ENCODE data around the gene TRAPPC5. TPM values are rescaled to one million over a fixed set of nuclear protein-coding genes. Genes with fewer than 3 reads are reported as not detected.

Gene TRAPPC5
- total RNA-seq, 2 donors from 2014 or later: 105 to 150 TPM

DNA sequence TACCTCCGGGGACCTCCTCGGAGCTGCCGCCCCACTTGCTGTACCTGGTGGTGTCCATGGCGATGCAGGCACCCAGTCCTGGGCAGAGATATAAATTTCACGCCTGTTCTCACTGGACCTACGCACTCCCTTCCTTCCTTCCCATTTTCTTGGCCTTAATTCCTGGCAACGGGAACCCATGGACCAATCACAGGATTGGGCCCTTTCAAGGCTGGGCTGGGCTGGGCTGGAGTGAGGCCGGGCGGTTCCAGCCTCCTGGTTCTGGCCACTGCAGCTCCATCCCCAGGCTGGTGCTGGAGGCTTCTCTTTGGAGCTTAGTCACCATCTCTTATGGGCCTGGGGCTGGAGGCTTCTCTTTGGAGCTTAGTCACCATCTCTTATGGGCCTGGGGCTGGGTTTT, 51.4 kb downstream of the TRAPPC5 start, which contains the start of gene CLEC4G:
Gene CLEC4G, minus strand, starts transcription at position 66 of the 400 bp plus-strand sequence. Its CDS starts 8 bp downstream, at position 58.
- intact Hi-C loops (cut with DNase I): no loop called here
- no peak for TF ChIP-seq POLR2A (IDR thresholded peaks at IDR 0.05)
- no peak for TF ChIP-seq POLR2AphosphoS5 (IDR thresholded peaks at IDR 0.05)
- TF ChIP-seq, protein P1, sequence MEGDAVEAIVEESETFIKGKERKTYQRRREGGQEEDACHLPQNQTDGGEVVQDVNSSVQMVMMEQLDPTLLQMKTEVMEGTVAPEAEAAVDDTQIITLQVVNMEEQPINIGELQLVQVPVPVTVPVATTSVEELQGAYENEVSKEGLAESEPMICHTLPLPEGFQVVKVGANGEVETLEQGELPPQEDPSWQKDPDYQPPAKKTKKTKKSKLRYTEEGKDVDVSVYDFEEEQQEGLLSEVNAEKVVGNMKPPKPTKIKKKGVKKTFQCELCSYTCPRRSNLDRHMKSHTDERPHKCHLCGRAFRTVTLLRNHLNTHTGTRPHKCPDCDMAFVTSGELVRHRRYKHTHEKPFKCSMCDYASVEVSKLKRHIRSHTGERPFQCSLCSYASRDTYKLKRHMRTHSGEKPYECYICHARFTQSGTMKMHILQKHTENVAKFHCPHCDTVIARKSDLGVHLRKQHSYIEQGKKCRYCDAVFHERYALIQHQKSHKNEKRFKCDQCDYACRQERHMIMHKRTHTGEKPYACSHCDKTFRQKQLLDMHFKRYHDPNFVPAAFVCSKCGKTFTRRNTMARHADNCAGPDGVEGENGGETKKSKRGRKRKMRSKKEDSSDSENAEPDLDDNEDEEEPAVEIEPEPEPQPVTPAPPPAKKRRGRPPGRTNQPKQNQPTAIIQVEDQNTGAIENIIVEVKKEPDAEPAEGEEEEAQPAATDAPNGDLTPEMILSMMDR (IDR thresholded peaks at IDR 0.05): no peak
- Histone ChIP-seq H3K4me3 (no peak within 1 kb of the TSS), H3K27me3 (replicated peaks; ENCODE audit: insufficient read depth) (peaks cover 22% of the 10 kb centered on the region), H3K27ac (no peak within 1 kb of the TSS), H3K4me1 (replicated peaks) (no peaks in the 10 kb centered on the region), H3K9me3 (no peaks in the 10 kb centered on the region), H3K36me3 (no peaks in the 10 kb centered on the region)
- DNase-seq (ENCODE audit: low spot score): no peak
- 43% methylated on average over 7 of the region's 9 CpGs for WGBS

DNA sequence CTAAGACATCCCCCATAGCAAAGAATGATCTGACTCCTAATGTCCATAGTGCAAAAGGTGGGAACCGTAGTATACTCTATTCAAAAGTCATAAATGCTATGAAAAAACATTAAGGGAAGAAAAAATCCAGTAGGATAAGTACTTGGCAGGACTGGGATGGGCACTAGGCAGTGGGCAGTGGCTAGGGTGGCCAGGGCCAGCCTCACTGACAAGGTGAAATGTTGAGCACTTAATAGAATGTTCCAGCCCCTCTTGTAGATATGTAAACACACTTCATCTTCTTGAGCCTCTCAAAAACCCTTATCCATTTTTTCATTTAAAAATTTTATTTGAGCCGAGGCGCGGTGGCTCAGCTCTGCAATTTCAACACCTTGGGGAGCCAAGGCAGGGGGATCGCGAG, 52.7 kb downstream of the TRAPPC5 start:
- DNase-seq (ENCODE audit: low spot score): no peak
- Histone ChIP-seq H3K27me3 (replicated peaks; ENCODE audit: insufficient read depth) (peaks cover 22% of the 10 kb centered on the region), H3K27ac (no peak overlapping the region), H3K36me3 (no peaks in the 10 kb centered on the region), H3K9me3 (no peaks in the 10 kb centered on the region), H3K4me1 (replicated peaks) (no peaks in the 10 kb centered on the region), H3K4me3 (no peak overlapping the region)
- TF ChIP-seq POLR2A (IDR thresholded peaks at IDR 0.05) (no peak), POLR2AphosphoS5 (IDR thresholded peaks at IDR 0.05) (no peak)
- TF ChIP-seq, protein P1 (IDR thresholded peaks at IDR 0.05): no peak
- intact Hi-C loops (cut with DNase I): no loop called here
- 74% methylated on average over 6 of the region's 6 CpGs for WGBS

DNA sequence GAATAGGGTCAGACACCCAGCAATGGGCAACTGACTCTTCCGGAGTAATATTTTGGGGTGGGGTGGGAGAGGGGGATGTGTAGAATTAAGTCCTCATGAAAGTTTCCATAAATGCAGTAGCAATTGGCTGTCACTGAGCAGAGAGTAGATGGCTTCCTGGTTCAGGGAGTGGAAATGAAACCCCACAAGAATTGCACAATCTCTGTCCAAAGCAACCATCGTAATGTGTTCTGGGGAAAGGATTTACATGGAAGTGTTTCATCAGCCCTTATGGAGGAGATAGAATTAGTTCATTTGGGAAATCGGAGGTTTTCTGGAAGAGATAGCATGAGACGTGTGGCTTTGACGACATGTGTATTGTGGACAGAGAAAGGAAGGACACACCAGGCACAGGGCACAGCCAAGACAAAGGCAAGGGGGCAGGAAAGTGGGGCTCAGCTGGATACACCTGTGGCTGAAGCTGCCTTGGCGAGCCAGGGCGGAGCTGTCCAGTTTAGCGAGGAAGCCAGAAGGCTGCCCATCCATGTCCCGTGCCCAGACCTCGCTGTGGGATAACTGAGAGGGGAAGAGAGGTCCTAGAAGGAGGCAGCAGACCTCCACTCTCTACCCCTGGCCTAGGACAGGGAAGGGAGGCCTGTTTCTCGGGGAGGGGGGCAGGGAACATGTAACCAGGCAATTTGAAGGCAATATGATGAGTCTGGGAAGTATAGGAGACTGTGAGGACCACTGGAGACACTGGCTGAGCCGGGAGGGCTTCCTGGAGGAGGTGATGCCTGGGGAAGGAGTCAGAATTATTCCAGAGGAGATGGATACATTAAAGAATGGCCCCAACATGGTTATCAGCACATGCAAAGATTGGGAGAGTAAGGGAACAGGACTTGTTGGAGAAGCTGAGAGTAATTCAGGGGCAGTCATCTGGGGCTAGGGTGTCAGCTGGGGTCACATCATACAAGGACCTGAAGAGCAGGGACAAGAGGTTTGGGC, 53.9 kb downstream of the TRAPPC5 start:
- DNase-seq (ENCODE audit: low spot score): no peak
- Histone ChIP-seq H3K4me3 (no peak overlapping the region), H3K27me3 (replicated peaks; ENCODE audit: insufficient read depth) (peaks cover 16% of the 10 kb centered on the region), H3K4me1 (replicated peaks) (no peaks in the 10 kb centered on the region), H3K27ac (no peak overlapping the region), H3K36me3 (no peaks in the 10 kb centered on the region), H3K9me3 (no peaks in the 10 kb centered on the region)
- intact Hi-C loops (cut with DNase I): no loop called here
- TF ChIP-seq POLR2AphosphoS5 (IDR thresholded peaks at IDR 0.05): no peak
- no peak for TF ChIP-seq POLR2A (IDR thresholded peaks at IDR 0.05)
- TF ChIP-seq, protein P1 (IDR thresholded peaks at IDR 0.05): no peak
- 52% methylated on average over 12 of the region's 12 CpGs for WGBS

DNA sequence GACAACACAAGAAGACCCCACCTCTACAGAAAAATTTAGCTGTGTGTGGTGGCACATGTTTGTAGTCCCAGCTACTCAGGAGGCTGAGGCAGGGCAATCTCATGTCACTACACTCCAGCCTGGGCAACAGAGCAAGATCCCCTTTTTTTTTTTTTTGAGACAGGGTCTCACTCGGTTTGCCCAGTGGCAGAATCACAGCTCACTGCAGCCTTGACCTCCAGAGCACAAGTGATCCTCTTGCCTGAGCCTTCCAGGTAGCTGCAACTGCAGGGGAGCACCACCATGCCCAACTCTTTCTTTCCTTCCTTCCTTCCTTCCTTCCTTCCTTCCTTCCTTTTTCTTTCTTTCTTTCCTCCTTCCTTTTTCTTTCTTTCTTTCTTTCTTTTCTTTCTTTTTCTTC, 55.5 kb downstream of the TRAPPC5 start:
- H3K27ac ChIP-seq: no peak overlapping the region

More for the DNA sequence above, 55.5 kb downstream of the TRAPPC5 start:
- WGBS: 92% methylated on average over 1 of the region's 1 CpG
- no peak for TF ChIP-seq POLR2A (IDR thresholded peaks at IDR 0.05)
- TF ChIP-seq, protein P1 (IDR thresholded peaks at IDR 0.05): no peak
- TF ChIP-seq POLR2AphosphoS5 (IDR thresholded peaks at IDR 0.05): no peak
- Histone ChIP-seq H3K9me3 (no peaks in the 10 kb centered on the region), H3K4me3 (no peak overlapping the region), H3K4me1 (replicated peaks) (no peaks in the 10 kb centered on the region), H3K36me3 (no peaks in the 10 kb centered on the region), H3K27me3 (replicated peaks; ENCODE audit: insufficient read depth) (peaks cover 2% of the 10 kb centered on the region)
- DNase-seq (ENCODE audit: low spot score): no peak
- intact Hi-C loops (cut with DNase I): no loop called here
